Mesenchymal stem cell (in vitro differentiated cells and primary cell): ENCODE data around the gene VWA5B1.

Experiments used
- DNase-seq: peaks from one replicate; pipeline ENCODE4 v3.0.0-alpha.2; 2013
- H2AFZ ChIP-seq: one replicate; pipeline ENCODE4 v1.6.1; 2013; ENCODE audit warnings: low read depth, mild to moderate bottlenecking, control low read depth, inconsistent platforms, low read length, moderate library complexity
- H2AK5ac ChIP-seq: 2 replicates; pipeline ENCODE4 v1.6.1; 2013; ENCODE audit warnings: low read length, moderate library complexity, mild to moderate bottlenecking, inconsistent platforms; ENCODE audit not compliant: severe bottlenecking
- H2BK120ac ChIP-seq: one replicate; pipeline ENCODE4 v1.6.1; 2013; ENCODE audit warnings: low read depth, mild to moderate bottlenecking, inconsistent platforms, low read length, moderate library complexity
- H2BK12ac ChIP-seq, 2 experiments: one replicate each; pipeline ENCODE4 v1.6.1; 2013; ENCODE audit warnings: inconsistent platforms in 2 of 2, low read length in 2 of 2, mild to moderate bottlenecking in 2 of 2, moderate library complexity in 2 of 2, control low read depth in 1 of 2
- H2BK15ac ChIP-seq: one replicate; pipeline ENCODE4 v1.6.1; 2013; ENCODE audit warnings: mild to moderate bottlenecking, low read depth, inconsistent platforms; ENCODE audit not compliant: poor library complexity, severe bottlenecking
- H2BK5ac ChIP-seq: 2 replicates; pipeline ENCODE4 v1.6.1; 2013; ENCODE audit warnings: low read depth, mild to moderate bottlenecking, low read length, control low read depth, inconsistent platforms; ENCODE audit not compliant: poor library complexity, severe bottlenecking
- H3K14ac ChIP-seq, 2 experiments: one replicate each; pipeline ENCODE4 v1.6.1; 2013; ENCODE audit warnings: inconsistent platforms in 2 of 2, low read length in 2 of 2, control low read depth in 1 of 2, mild to moderate bottlenecking in 1 of 2, moderate library complexity in 1 of 2
- H3K18ac ChIP-seq, 2 experiments: one replicate each; pipeline ENCODE4 v1.6.1; 2013; ENCODE audit warnings: inconsistent platforms in 2 of 2, low read length in 2 of 2, control low read depth in 1 of 2, low read depth in 1 of 2, mild to moderate bottlenecking in 1 of 2
- H3K23ac ChIP-seq, 2 experiments: one replicate each; pipeline ENCODE4 v1.6.1; 2013; ENCODE audit warnings: inconsistent platforms in 2 of 2, low read length in 2 of 2, mild to moderate bottlenecking in 2 of 2, moderate library complexity in 2 of 2, control low read depth in 1 of 2
- H3K27ac ChIP-seq: 2 replicates; pipeline ENCODE4 v1.5.1; 2013; ENCODE audit warnings: mild to moderate bottlenecking, moderate library complexity, low read length, control low read depth, inconsistent platforms; ENCODE audit not compliant: poor library complexity, severe bottlenecking
- H3K27me3 ChIP-seq, 2 experiments: 2 replicates each; pipeline versions ENCODE4 v1.6.1 to v1.7.0; 2013; ENCODE audit warnings: low read length in 2 of 2, mild to moderate bottlenecking in 2 of 2, moderate library complexity in 2 of 2, control low read depth in 1 of 2, inconsistent platforms in 1 of 2; ENCODE audit not compliant: control insufficient read depth in 1 of 2, insufficient read depth in 1 of 2
- H3K36me3 ChIP-seq, 2 experiments: 2 replicates each; pipeline versions ENCODE4 v1.6.1 to v1.7.0; 2013; ENCODE audit warnings: low read length in 2 of 2, control low read depth in 1 of 2, inconsistent platforms in 1 of 2, low read depth in 1 of 2, mild to moderate bottlenecking in 1 of 2; ENCODE audit not compliant: insufficient read depth in 2 of 2, control insufficient read depth in 1 of 2
- H3K4ac ChIP-seq, 2 experiments: one replicate each; pipeline ENCODE4 v1.6.1; 2013; ENCODE audit warnings: inconsistent platforms in 2 of 2, low read length in 2 of 2, mild to moderate bottlenecking in 2 of 2, moderate library complexity in 2 of 2, control low read depth in 1 of 2, low read depth in 1 of 2
- H3K4me1 ChIP-seq: 2 replicates; pipeline ENCODE4 v1.6.1; 2013; ENCODE audit warnings: low read depth, low read length, control low read depth; ENCODE audit not compliant: control insufficient read depth, insufficient read depth
- H3K4me2 ChIP-seq: 2 replicates; pipeline ENCODE4 v1.6.1; 2013; ENCODE audit warnings: low read length, mild to moderate bottlenecking, inconsistent platforms; ENCODE audit not compliant: poor library complexity, severe bottlenecking
- H3K4me3 ChIP-seq, 2 experiments: 2 replicates each; pipeline versions ENCODE4 v1.5.1 to v1.7.0; 2013; ENCODE audit warnings: low read length in 2 of 2, mild to moderate bottlenecking in 2 of 2, control low read depth in 1 of 2, low read depth in 1 of 2; ENCODE audit not compliant: insufficient read depth in 1 of 2
- H3K79me1 ChIP-seq: replicated peaks from 2 replicates; pipeline ENCODE4 v1.6.1; 2013; ENCODE audit warnings: mild to moderate bottlenecking, control low read depth, low read length, inconsistent platforms; ENCODE audit not compliant: poor library complexity, severe bottlenecking
- H3K9ac ChIP-seq: 2 replicates; pipeline ENCODE4 v1.7.0; 2013; ENCODE audit warnings: mild to moderate bottlenecking, low read length, moderate library complexity
- H3K9me3 ChIP-seq: 2 replicates; pipeline ENCODE4 v1.7.0; 2013; ENCODE audit warnings: mild to moderate bottlenecking, low read length; ENCODE audit not compliant: control insufficient read depth
- H4K8ac ChIP-seq: one replicate; pipeline ENCODE4 v1.6.1; 2013; ENCODE audit warnings: inconsistent platforms, mild to moderate bottlenecking, low read length, moderate library complexity
- H4K91ac ChIP-seq: one replicate; pipeline ENCODE4 v1.6.1; 2013; ENCODE audit warnings: mild to moderate bottlenecking, low read length, inconsistent platforms
- WGBS: methylation state at CpG from one replicate; pipeline ENCODE4 v1.1.7; 2013; ENCODE audit warnings: mixed read lengths; 5-methylcytosine and 5-hydroxymethylcytosine counted together

Gene VWA5B1

DNA sequence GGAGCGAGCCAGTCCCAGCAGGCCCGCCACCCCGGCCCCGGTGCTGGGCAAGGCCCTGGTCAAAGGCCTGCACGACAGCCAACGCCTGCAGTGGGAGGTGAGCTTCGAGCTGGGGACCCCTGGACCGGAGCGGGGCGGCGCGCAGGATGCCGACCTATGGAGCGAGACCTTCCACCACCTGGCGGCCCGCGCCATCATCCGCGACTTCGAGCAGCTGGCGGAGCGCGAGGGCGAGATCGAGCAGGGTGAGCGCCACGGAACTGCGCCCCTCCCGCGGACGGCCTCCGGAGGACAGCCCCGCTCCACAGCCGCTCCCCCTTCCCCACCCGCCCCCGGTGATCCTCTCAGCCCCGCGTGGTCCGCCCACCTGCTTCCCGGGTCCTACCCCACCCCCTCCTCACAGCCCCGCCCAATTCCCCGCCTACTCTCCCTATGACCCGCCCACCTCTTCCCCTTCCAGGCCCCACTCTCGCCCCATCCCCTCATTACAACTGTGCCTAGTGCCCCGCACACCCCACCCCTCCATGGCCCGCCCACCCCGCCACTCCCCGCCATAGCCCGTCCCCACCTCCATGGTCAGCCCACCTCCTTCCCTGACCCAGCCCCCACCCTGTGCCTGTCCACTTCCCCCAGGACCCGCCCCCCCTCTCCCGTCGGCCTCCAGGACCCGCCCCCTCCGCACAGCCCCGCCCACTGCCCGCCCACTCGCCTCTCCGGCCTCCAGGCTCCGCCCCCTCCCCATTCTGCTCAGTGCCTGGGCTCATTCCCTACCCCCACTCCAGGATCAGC, 52.7 kb downstream of the VWA5B1 start:
- no peak overlapping the region for H3K27ac ChIP-seq
- peaks cover 1% of the 10 kb centered on the region for H3K4me1 ChIP-seq
- H3K79me1 ChIP-seq = no peaks in the 10 kb centered on the region
- H4K8ac ChIP-seq = no peak overlapping the region
- no peak overlapping the region for H2BK15ac ChIP-seq
- H3K4me2 ChIP-seq = no peak overlapping the region
- peak overlapping the region in 1 of 2 experiments; percentile 9 for H3K23ac ChIP-seq
- no peak overlapping the region for H3K18ac ChIP-seq
- DNase-seq = no peak
- no peaks in the 10 kb centered on the region for H3K36me3 ChIP-seq
- H2AK5ac ChIP-seq = no peak overlapping the region
- peaks cover 11% of the 10 kb centered on the region for H3K9me3 ChIP-seq
- H3K4me3 ChIP-seq = no peak overlapping the region
- no peak overlapping the region for H3K4ac ChIP-seq
- H3K27me3 ChIP-seq = peaks cover 30 to 78% of the 10 kb centered on the region in 2 experiments
- no peak overlapping the region for H3K9ac ChIP-seq
- no peak overlapping the region for H4K91ac ChIP-seq
- H2BK120ac ChIP-seq = no peak overlapping the region
- no peak overlapping the region for H2BK12ac ChIP-seq
- H2AFZ ChIP-seq = no peak overlapping the region
- no peak overlapping the region for H2BK5ac ChIP-seq
- 8% methylated on average over 35 of the region's 59 CpGs for WGBS
- peak overlapping the region in 1 of 2 experiments; percentile 86 for H3K14ac ChIP-seq

DNA sequence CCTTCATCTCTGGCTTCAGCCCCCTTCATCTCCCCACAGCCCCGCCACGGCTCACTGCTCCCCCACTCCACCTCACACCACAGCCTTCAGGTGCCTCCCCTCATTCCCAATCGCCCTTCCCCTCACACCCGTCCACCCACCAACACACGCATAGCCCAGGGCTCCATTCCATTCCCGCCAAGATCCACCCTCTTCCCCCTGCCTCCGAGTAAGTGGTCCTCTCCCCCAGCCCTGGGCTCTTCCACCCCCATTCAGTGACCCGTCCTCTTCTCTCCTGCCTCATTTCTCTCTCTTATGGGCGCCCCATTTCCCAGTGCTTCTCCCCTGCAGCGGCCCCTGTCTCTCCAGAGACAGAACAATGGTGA, 53.2 kb downstream of the VWA5B1 start:
- H3K36me3 ChIP-seq = no peaks in the 10 kb centered on the region
- no peak overlapping the region for H3K4me2 ChIP-seq
- no peak for DNase-seq
- H3K9ac ChIP-seq = no peak overlapping the region
- peaks cover 1% of the 10 kb centered on the region for H3K4me1 ChIP-seq
- no peak overlapping the region for H2AK5ac ChIP-seq
- no peak overlapping the region for H3K4ac ChIP-seq
- H3K27me3 ChIP-seq = peaks cover 30 to 79% of the 10 kb centered on the region in 2 experiments
- H4K91ac ChIP-seq = no peak overlapping the region
- no peak overlapping the region for H4K8ac ChIP-seq
- H2BK15ac ChIP-seq = no peak overlapping the region
- no peak overlapping the region for H2BK120ac ChIP-seq
- WGBS = 27% methylated on average over 10 of the region's 10 CpGs
- no peak overlapping the region for H3K18ac ChIP-seq
- no peak overlapping the region for H3K14ac ChIP-seq
- no peak overlapping the region for H2BK12ac ChIP-seq
- no peaks in the 10 kb centered on the region for H3K79me1 ChIP-seq
- peaks cover 11% of the 10 kb centered on the region for H3K9me3 ChIP-seq
- H3K23ac ChIP-seq = peak overlapping the region in 1 of 2 experiments; percentile 50
- H2AFZ ChIP-seq = no peak overlapping the region
- H3K4me3 ChIP-seq = no peak overlapping the region
- no peak overlapping the region for H3K27ac ChIP-seq
- H2BK5ac ChIP-seq = no peak overlapping the region

DNA sequence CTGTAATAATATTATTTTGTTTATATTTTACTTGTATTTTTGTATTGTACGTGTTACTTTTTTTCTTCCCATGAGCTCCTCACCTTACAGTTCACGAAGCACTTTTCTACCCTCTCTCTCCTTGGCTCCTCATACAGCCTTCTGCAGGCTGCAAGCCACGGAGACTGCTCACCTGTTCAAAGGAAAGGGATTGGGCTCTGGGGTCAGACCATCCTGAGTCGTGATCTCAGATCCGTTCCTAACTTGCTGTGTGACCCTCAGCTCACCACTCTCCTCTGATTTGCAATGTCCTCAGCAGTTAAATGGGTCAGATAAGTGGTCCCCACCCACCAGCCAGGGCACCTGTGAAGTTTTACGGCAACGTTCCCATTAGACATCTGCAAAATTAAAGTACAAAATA, 54.1 kb downstream of the VWA5B1 start:
- no peak for DNase-seq
- no peak overlapping the region for H3K4me3 ChIP-seq
- no peak overlapping the region for H2BK12ac ChIP-seq
- no peak overlapping the region for H3K14ac ChIP-seq
- H2BK15ac ChIP-seq = no peak overlapping the region
- no peak overlapping the region for H3K9ac ChIP-seq
- H3K9me3 ChIP-seq = peaks cover 11% of the 10 kb centered on the region
- H3K4ac ChIP-seq = no peak overlapping the region
- H3K4me1 ChIP-seq = peaks cover 1% of the 10 kb centered on the region
- H3K36me3 ChIP-seq = no peaks in the 10 kb centered on the region
- H2BK120ac ChIP-seq = no peak overlapping the region
- H2BK5ac ChIP-seq = no peak overlapping the region
- H3K18ac ChIP-seq = no peak overlapping the region
- H2AK5ac ChIP-seq = no peak overlapping the region
- no peak overlapping the region for H4K91ac ChIP-seq
- no peak overlapping the region for H4K8ac ChIP-seq
- no peak overlapping the region for H3K27ac ChIP-seq
- H3K4me2 ChIP-seq = no peak overlapping the region
- H3K27me3 ChIP-seq = peaks cover 27 to 73% of the 10 kb centered on the region in 2 experiments
- no peaks in the 10 kb centered on the region for H3K79me1 ChIP-seq
- no peak overlapping the region for H3K23ac ChIP-seq
- WGBS = 39% methylated on average over 5 of the region's 7 CpGs
- no peak overlapping the region for H2AFZ ChIP-seq

DNA sequence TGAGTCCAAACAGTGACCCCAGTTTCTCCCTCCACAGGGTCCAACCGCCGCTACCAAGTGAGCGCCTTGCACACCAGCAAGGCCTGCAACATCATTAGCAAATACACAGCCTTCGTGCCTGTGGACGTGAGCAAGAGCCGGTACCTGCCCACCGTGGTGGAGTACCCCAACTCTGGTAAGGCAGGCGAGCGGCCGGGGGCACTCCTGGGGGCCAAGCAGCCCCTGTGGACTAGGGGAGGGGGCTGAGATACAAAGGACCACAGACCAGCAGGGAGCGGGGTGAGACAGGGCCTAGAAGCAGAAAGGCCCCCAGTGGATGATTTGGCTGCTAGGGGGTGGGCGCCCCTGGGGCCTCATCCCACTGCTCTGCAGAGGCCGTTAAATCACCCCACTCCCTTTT, 54.7 kb downstream of the VWA5B1 start:
- WGBS = 86% methylated on average over 11 of the region's 13 CpGs
- H2AFZ ChIP-seq = no peak overlapping the region
- peaks cover 11% of the 10 kb centered on the region for H3K9me3 ChIP-seq
- no peak overlapping the region for H2BK120ac ChIP-seq
- H3K9ac ChIP-seq = no peak overlapping the region
- H4K91ac ChIP-seq = no peak overlapping the region
- H3K27me3 ChIP-seq = peaks cover 24 to 70% of the 10 kb centered on the region in 2 experiments
- DNase-seq = no peak
- no peak overlapping the region for H3K23ac ChIP-seq
- no peak overlapping the region for H2BK15ac ChIP-seq
- no peak overlapping the region for H3K4me3 ChIP-seq
- no peak overlapping the region for H2BK12ac ChIP-seq
- no peak overlapping the region for H2AK5ac ChIP-seq
- H4K8ac ChIP-seq = no peak overlapping the region
- peaks cover 1% of the 10 kb centered on the region for H3K4me1 ChIP-seq
- no peak overlapping the region for H3K14ac ChIP-seq
- no peak overlapping the region for H3K18ac ChIP-seq
- H3K27ac ChIP-seq = no peak overlapping the region
- no peaks in the 10 kb centered on the region for H3K79me1 ChIP-seq
- no peaks in the 10 kb centered on the region for H3K36me3 ChIP-seq
- no peak overlapping the region for H3K4me2 ChIP-seq
- H2BK5ac ChIP-seq = no peak overlapping the region
- H3K4ac ChIP-seq = no peak overlapping the region
